NOMO-1 (cell line): ENCODE measurements around the gene TET3.

Experiments
- DNase-seq, 2 experiments: peaks; one replicate each; lab custom pipeline; 2025; ENCODE audit not compliant: unreplicated experiment in 2 of 2; lab: John Stamatoyannopoulos, UW

The TET3 gene

DNA sequence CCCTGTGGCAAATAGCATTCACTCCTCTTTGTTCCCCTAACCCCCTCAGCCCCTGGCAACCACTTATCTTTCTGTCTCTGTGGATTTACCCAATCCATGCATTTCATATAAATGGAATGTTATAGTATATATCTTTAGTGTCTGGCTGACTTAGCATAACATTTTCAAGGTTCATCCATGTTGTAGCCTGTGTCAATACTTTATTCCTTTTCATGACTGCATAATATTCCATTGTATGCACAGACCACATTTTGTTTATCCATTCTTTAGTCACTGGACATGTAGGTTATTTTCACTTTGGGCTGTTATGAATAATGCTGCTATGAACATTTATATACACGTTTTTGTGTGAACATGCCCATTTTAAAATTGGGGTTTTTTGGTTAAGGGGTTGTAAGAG lies 42.8 kb downstream of the TET3 start:
- DNase-seq = no peak

DNA sequence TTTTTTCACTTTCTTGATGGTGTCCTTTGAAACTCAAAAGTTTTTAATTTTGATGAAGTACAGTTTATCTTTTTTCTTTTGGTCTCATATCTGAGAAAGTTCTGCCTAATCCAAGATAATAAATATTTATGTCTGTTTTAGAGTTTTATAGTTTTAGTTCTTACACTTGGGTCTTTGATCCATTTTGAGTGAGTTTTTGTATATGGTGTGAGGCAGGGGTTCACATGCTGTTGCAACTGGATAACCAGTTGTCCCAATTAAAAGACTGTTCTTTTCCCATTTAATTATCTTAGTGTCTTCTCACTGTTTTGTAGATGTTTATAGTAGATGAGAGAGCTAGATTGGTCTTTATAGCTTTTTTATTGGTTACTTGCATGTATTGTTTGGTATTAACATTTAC lies 43.6 kb downstream of the TET3 start:
- no peak for DNase-seq

DNA sequence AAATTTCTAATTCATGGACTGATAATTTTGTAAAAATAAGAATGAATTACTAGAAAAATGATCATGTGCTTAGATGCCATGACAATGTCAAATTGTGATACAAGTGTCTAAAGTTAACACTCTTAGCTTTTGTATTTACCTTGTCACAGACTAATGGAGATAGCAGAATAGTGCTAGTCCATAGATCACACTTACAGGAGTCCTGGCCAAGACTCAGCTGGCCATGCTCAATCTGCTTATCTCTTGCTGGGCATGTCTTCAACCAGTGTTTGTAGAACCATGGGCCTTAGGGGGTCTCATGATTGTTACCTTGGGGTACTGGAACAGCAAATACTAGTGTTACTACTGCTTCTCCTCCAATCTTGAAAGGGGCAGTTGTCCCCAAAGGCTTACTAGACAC lies 44.0 kb downstream of the TET3 start:
- DNase-seq = no peak

DNA sequence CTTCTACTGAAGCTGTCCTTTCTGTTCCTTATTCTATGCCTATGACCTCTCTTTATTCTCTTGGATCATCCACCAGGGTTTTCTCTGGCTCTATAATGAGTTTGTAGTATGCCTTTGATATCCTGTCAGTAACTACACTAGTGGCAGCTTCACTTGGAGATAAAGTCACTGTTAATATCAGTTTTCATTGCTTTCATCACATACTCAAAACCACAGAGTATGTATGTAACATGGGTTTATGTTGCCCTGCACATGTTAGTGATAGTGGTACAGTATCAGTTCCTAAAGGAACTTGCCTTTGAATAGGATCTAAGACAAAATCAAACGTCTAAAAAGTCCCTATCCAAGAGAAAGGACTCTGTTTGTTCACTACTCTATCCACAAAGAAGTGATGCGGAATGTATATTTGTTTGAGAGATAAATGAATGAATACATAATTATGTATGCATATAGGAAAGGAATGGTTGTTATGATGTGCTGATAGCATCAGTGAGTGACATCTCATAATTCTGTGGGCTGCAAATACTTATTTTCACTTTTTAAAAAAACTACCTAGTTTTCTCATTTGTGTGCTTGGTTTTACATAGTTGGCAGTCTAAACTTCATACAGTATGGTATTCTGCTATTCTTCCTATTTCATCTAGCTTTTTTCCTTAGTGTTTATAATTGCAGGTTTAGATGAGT lies 45.1 kb downstream of the TET3 start:
- DNase-seq = no peak

DNA sequence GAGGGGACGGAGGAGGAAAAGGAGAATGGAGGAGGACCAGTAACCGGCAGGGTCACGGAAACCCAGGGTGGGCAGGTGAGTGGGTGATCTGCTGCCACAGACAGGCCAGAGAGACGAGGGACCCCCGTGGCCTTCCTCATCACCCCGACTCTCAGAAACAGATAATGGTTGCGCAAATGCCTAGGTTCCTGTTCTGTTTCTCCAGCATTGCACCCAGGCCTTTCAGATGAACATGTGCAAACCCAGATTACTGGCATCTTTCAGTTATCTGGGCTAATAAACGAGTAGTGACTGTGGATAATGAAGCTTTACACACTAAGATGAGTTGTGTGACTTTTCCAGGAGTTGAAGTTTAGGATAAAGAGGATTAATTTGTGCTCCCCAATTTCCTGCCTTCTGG lies 46.5 kb downstream of the TET3 start:
- peak in 1 of 2 experiments; percentile 41 for DNase-seq

DNA sequence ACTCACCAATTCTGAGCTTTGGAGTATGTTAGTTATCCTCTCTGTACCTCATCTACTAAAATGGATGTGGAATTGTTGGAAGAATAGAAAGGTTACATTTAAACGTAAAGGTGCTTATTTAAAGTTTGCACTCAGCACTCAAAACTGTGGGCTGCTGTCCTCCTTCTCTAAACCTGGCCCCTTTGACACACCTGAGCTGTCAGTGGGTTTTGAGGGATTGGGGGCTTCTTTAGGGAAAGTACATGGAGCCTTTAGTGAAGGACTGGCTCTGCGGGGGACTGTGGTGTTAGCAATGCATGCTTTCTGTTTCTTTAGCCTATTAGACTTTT lies 47.2 kb downstream of the TET3 start:
- no peak for DNase-seq

DNA sequence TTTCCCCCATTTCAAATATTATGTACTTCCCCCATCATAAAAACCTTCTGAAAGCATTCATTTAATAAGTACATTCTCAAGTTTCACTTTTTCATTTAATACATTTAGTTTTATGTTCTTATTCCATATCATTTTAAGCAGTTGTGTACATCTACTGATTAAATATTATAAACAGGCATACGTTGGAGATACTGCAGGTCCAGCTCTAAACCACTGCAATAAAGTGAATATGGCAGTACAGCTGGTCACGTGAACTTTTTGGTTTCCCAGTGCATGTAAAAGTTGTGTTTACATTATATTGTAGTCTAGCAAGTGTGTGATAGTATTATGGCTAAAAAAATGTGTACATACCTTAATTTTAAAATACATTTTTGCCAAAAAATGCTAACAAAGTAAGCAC lies 48.7 kb downstream of the TET3 start:
- DNase-seq = no peak
